ENCODE data around the gene ATP9A.
A peak's percentile ranks its signal among the peaks of the same experiment; 100 is the strongest.

ATP9A gene

DNA sequence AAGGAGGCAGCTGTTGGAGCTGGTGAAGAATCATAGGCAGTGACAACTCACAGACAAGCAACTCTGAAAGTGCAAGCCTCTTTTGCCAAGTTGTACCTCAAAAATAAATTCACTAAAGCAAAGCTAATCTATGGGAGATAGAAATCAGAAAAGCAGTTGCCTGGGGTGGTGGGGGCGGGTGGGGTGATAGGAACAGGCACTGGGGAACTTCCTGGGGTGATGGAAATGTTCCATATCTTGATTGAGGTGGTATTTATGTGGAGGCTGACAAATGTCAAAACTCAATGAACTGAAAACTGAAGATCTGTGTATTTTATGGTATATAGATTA, 52.4 kb downstream of the ATP9A start:
- peak overlapping the region in 1 of 2 donors; percentile 62 for H3K27ac Mint-ChIP-seq
- peaks cover 16 to 39% of the 10 kb centered on the region in 2 donors for H3K27me3 Mint-ChIP-seq
- H3K9me3 Mint-ChIP-seq = no peaks in the 10 kb centered on the region
- no peak for DNase-seq
- H3K4me1 Mint-ChIP-seq (ENCODE audit: low read depth in 2 of 2) = peaks cover 0 to 3% of the 10 kb centered on the region in 2 donors
- H3K36me3 Mint-ChIP-seq (ENCODE audit: insufficient read depth) = no peaks in the 10 kb centered on the region
- H3K4me3 Mint-ChIP-seq = no peak overlapping the region
- ATAC-seq (replicated peaks) = no peak

DNA sequence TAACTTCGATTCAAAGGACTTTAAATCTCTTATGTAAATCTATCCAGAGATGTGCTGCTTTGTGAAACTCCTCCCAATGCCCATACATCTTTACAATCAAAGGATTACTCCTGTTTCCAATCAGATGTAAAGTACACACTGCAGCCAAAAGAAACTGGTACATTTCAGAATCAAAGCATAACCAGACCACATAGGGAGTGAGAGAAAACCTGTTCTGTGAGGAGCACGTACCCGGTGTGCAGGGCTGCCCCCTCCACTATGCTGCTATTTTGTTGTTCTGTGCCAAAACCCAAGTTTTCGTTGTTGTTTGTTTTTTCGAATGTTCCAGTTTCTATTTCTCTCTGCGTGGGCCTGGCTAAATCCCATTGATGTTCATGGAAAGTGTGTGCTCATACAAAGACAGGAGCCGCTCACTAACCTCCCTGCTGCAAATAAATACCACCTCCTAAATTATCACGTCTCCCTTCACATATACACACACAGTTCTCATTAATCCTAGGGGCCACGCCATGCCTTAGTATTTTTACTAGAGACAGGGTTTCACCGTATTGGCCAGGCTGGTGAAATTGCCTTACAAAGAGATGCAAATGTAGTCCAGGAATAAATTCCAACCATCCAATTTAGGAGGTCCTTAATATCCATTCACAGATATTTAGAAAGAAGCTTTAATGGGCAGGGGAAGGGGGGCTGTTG, 52.9 kb downstream of the ATP9A start:
- H3K27ac Mint-ChIP-seq = peak overlapping the region in 1 of 2 donors; percentile 62
- H3K4me1 Mint-ChIP-seq (ENCODE audit: low read depth in 2 of 2) = peaks cover 0 to 3% of the 10 kb centered on the region in 2 donors
- peaks cover 16 to 42% of the 10 kb centered on the region in 2 donors for H3K27me3 Mint-ChIP-seq
- no peaks in the 10 kb centered on the region for H3K9me3 Mint-ChIP-seq
- no peaks in the 10 kb centered on the region for H3K36me3 Mint-ChIP-seq (ENCODE audit: insufficient read depth)
- ATAC-seq (replicated peaks) (no peak), DNase-seq (no peak)
- H3K4me3 Mint-ChIP-seq = no peak overlapping the region

DNA sequence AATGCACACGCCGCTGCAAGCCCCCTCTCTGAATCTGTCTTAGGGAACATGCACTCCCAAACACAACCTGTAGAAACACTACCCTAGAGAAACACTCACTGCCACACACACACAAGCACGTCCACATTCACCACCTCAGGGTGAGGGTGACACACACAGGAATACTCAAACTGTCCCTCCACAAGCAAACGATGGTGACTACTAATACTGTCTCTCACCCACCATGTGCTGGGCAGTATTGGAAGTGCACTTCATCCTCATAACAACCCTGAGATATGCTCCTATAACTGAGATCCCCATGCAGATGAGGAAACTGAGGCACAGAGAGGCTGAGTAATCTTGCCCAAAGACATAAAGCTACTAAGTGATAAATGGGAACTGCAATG, 55.0 kb downstream of the ATP9A start:
- no peaks in the 10 kb centered on the region for H3K9me3 Mint-ChIP-seq
- peaks cover 0 to 3% of the 10 kb centered on the region in 2 donors for H3K4me1 Mint-ChIP-seq (ENCODE audit: low read depth in 2 of 2)
- H3K36me3 Mint-ChIP-seq (ENCODE audit: insufficient read depth) = no peaks in the 10 kb centered on the region
- DNase-seq = no peak
- no peak for ATAC-seq (replicated peaks)
- peaks cover 14 to 46% of the 10 kb centered on the region in 2 donors for H3K27me3 Mint-ChIP-seq
- H3K27ac Mint-ChIP-seq = no peak overlapping the region
- no peak overlapping the region for H3K4me3 Mint-ChIP-seq

DNA sequence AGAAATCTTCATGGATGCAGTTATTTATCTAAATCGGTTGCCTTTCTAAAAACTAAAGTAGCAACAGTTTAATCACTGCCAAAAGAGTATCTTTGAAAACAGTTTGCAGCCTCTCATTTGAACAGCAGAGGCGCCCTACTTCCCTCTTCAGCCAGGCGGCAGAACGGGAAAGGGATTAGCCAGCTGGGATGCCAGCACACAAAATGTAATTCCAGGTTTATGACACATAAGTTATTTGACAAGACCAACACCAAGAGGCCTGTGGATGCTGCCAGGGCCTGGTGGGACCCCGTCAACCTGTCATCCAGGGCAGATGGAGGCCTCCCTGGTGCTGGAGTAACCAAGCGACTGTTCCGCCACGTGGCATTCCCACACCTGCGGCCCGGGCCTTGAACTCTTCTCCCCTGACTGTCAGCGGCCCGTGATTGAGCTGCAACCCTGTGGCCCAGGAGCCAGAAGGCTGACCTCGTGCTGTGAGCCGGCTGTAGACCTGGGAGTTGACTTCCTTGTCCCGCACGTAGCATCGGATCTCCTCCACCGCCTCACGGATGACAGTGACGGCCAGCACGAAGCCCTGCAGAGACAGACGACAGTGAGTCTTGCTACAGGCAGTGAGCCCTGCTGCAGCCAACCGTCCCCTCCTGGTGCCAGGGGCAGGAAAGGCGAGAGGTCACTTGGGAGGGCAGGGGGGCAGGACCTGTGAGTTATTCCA, 55.5 kb downstream of the ATP9A start:
- no peak for ATAC-seq (replicated peaks)
- no peak overlapping the region for H3K4me3 Mint-ChIP-seq
- no peaks in the 10 kb centered on the region for H3K9me3 Mint-ChIP-seq
- H3K27me3 Mint-ChIP-seq = peaks cover 11 to 41% of the 10 kb centered on the region in 2 donors
- H3K27ac Mint-ChIP-seq = no peak overlapping the region
- no peak for DNase-seq
- no peaks in the 10 kb centered on the region for H3K36me3 Mint-ChIP-seq (ENCODE audit: insufficient read depth)
- peaks cover 0 to 3% of the 10 kb centered on the region in 2 donors for H3K4me1 Mint-ChIP-seq (ENCODE audit: low read depth in 2 of 2)

DNA sequence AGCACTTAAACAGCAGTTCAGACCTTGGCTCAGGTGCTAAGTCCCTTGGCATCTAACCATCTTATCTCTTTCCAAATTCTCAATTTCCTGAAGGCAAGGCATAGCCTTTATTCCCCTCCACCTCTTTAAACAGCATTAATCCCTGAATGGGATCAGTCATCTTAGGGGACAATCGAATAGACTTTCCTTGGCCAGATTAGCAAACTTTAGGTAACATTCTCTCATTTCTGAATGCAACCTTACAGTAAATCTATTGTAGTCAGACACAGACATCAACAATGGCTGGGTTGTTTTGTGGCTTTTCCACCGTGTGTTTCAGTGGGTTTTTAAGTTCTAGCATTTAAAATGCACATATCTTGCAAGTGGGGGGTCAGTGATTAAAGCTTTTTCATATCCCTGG, 56.8 kb downstream of the ATP9A start:
- H3K27me3 Mint-ChIP-seq = peaks cover 17 to 44% of the 10 kb centered on the region in 2 donors
- no peaks in the 10 kb centered on the region for H3K9me3 Mint-ChIP-seq
- no peak overlapping the region for H3K27ac Mint-ChIP-seq
- H3K4me1 Mint-ChIP-seq (ENCODE audit: low read depth in 2 of 2) = peaks cover 0 to 3% of the 10 kb centered on the region in 2 donors
- no peak overlapping the region for H3K4me3 Mint-ChIP-seq
- DNase-seq = no peak
- H3K36me3 Mint-ChIP-seq (ENCODE audit: insufficient read depth) = no peaks in the 10 kb centered on the region
- no peak for ATAC-seq (replicated peaks)

DNA sequence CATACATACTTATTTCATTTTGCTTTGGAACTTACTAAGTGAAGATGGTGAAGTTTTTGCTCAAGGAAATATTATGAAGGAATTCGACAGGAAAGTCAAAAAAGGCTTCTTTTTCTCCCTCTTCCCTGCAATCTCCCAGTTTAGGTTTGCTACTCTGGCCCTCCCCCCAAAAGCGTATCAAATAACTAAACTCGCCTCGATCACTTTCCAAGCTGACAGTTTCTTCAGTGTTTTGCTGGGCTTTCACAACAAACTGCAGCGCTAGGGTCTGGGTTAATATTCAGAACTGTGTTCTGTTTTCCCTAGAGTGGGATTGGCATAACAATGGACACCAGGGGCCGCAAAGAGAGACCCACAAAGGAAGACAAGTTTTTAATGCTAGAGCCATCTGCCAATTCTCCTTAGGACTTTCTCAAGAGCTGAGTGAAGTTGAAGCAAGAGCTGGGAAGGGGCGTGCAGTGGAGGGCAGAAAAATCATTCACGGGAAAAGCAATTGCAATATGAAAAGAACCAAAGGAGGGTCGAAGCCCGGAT, 57.8 kb downstream of the ATP9A start:
- Mint-ChIP-seq H3K27me3 (peaks cover 13 to 37% of the 10 kb centered on the region in 2 donors), H3K4me3 (no peak overlapping the region), H3K4me1 (ENCODE audit: low read depth in 2 of 2) (no peaks in the 10 kb centered on the region), H3K9me3 (no peaks in the 10 kb centered on the region), H3K36me3 (ENCODE audit: insufficient read depth) (no peaks in the 10 kb centered on the region), H3K27ac (no peak overlapping the region)
- DNase-seq = no peak
- ATAC-seq (replicated peaks) = no peak

DNA sequence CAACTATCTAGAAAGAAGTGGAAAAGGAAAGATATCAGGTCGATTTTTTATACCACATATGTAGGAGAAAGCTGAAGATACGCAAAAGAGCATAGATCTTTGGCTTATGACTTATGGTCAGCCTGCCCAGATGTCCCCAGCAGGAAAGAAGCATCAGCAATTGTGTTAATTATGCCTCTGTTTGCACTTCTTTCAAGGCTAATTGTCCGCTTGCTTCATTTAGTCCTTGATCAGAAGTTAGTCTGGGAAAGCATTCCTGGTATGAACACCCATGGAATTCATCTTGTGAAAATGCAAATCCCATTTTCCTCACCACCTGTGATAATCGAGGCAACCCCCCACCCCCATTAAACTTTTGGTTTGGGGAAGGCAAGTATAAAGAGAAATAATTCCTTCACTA, 62.8 kb downstream of the ATP9A start:
- DNase-seq = no peak
- Mint-ChIP-seq H3K4me1 (ENCODE audit: low read depth in 2 of 2) (peaks cover under 1 to 7% of the 10 kb centered on the region in 2 donors), H3K9me3 (no peaks in the 10 kb centered on the region), H3K27ac (no peak overlapping the region), H3K4me3 (no peak overlapping the region), H3K36me3 (ENCODE audit: insufficient read depth) (no peaks in the 10 kb centered on the region), H3K27me3 (peaks cover 6 to 23% of the 10 kb centered on the region in 2 donors)
- ATAC-seq (replicated peaks) = no peak

DNA sequence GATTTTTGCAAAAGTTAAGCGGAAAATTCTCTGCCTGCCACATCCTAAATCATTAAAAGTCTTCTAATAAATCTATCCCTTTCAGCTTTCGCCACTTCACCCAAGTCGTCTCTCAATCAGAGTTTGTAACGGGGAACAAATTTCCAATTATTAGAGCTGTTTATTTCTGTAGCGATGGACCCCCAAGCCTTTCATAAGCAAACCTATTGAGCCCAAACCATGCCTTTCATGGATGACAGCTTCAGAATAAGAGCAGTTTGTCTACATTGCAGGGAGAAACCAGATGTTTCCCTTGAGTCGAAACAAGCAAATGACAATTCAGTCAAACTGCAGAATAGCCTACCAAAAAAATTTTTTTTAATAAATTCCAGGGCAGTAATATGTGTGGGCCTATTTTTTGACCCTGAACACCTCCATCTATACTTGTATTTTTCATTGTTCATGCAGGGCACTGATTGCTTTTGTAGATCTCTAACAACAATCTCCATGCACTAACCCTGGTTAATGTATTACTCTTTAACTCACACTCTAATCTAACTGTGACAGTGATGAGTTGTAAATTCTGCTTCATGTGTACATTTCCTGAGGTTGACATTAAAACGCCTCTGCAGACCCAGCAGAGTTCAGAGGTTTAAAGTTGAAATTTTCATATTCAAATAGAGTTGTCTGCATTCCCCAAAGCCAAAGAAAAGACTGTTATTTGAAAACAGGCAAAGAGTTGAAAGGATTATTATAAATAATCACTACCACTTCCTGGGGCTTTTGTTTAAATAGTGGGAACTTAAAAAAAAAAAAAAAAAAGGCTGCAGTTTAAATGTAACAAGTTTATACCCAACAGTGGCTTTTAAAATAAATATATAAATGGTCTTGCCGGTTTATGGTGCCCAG, 64.5 kb downstream of the ATP9A start:
- ATAC-seq (replicated peaks) (no peak), DNase-seq (no peak)
- Mint-ChIP-seq H3K27ac (no peak overlapping the region), H3K36me3 (ENCODE audit: insufficient read depth) (no peaks in the 10 kb centered on the region), H3K4me1 (ENCODE audit: low read depth in 2 of 2) (peaks cover 3 to 7% of the 10 kb centered on the region in 2 donors), H3K27me3 (peaks cover 6 to 23% of the 10 kb centered on the region in 2 donors), H3K4me3 (no peak overlapping the region), H3K9me3 (no peaks in the 10 kb centered on the region)

DNA sequence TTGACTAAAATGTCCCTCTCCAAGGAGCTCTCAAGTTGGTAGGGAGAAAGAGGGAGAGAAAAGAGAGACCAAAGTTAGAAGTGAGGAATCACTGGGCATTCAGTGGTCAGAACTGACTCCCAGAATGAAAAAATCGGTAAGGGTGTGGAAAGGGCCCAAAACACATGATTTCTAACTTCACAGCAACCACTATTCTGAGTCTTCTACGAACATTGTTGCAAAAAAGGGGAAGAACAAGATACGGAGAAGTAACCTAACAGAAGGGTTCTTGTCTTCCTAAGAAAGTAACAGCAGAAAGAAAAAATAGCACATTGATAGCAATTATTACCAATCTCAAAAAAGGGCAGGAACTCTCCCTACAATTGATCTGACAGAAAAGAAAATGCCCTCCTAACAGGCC, 65.6 kb downstream of the ATP9A start:
- H3K36me3 Mint-ChIP-seq (ENCODE audit: insufficient read depth) = no peaks in the 10 kb centered on the region
- no peak overlapping the region for H3K4me3 Mint-ChIP-seq
- ATAC-seq (replicated peaks) (no peak), DNase-seq (no peak)
- no peak overlapping the region for H3K27ac Mint-ChIP-seq
- peaks cover 6 to 29% of the 10 kb centered on the region in 2 donors for H3K27me3 Mint-ChIP-seq
- peaks cover 3 to 7% of the 10 kb centered on the region in 2 donors for H3K4me1 Mint-ChIP-seq (ENCODE audit: low read depth in 2 of 2)
- H3K9me3 Mint-ChIP-seq = no peaks in the 10 kb centered on the region

DNA sequence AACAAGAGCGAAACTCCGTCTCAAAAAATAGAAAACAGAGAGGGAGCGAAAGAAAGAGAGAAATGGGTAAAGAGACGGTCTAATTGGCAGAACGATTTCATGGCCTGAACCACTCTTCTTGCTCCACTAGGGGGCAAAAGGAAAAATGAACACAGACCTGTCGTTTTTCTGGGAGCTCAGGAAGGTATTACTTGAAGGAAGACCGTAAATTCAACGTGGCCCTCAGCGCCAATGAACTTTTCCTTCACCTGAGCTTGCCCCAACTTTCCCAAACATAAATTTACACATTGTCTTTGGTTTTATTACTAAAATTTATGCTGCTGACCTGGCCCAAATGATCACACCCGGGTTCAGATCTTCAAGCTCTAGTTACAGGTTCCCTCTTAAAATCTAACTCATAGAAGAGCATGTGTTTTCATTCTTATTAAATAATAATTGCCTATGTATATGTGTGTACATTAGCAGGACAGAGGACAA, 67.3 kb downstream of the ATP9A start:
- Mint-ChIP-seq H3K27me3 (peaks cover 0 to 31% of the 10 kb centered on the region in 2 donors), H3K9me3 (no peaks in the 10 kb centered on the region), H3K36me3 (ENCODE audit: insufficient read depth) (no peaks in the 10 kb centered on the region), H3K4me3 (no peak overlapping the region), H3K27ac (no peak overlapping the region), H3K4me1 (ENCODE audit: low read depth in 2 of 2) (peaks cover 10 to 11% of the 10 kb centered on the region in 2 donors)
- DNase-seq = no peak
- no peak for ATAC-seq (replicated peaks)

DNA sequence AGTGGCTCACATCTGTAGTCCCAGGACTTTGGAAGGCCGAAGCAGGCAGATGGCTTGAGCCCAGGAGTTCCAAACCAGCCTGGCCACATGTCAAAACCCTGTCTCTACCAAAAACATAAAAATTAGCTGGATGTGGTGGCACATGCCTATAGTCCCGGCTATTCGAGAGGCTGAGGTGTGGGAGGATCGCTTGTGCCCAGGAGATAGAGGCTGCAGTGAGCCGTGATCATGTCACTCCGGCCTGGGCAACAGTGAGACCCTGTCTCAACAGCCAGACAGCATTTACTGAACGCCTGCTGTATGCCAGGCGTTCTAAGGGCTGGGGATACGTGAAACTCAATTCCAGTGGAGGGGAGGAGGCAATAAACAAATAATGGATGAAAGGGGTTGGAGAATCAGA, 69.9 kb downstream of the ATP9A start:
- Mint-ChIP-seq H3K36me3 (ENCODE audit: insufficient read depth) (peaks cover 2% of the 10 kb centered on the region), H3K27me3 (peaks cover 0 to 51% of the 10 kb centered on the region in 2 donors), H3K27ac (no peak overlapping the region), H3K4me1 (ENCODE audit: low read depth in 2 of 2) (peaks cover 11 to 12% of the 10 kb centered on the region in 2 donors), H3K4me3 (no peak overlapping the region), H3K9me3 (no peaks in the 10 kb centered on the region)
- ATAC-seq (replicated peaks) (no peak), DNase-seq (no peak)

DNA sequence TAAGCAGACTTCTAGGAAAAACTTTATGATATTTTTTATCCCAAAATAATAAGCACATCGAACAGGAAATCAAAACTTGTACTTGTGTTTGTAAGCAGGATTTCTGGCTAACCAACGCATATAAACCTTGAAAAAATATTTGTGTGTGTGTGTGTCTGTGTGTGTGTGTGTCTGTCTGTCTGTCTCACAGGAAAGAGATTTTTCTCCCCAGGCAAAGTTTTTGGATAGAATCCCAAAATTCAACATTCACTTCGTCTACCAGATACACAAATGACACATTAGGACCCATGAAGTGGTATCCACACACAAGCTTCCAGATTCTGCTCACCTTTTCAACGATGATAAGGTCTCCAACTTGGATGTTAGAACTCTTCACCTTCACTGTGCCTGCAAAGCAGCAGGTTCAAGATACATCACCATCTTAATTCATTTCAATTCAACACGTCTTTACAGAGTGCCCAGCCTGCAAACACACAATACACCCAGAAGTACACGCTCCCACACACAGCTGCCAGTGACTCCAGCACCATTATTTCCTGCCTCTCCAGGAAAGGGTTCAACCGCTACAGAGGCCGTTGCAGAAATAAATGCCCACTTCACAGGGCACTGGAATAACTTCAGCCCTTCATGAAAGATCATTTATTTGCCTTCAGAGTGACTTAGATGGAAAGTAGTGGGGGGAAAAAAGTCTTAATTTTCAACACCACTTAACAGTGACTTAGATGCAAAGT, 70.9 kb downstream of the ATP9A start:
- DNase-seq (no peak), ATAC-seq (replicated peaks) (no peak)
- peaks cover 0 to 61% of the 10 kb centered on the region in 2 donors for H3K27me3 Mint-ChIP-seq
- H3K36me3 Mint-ChIP-seq (ENCODE audit: insufficient read depth) = peaks cover 2% of the 10 kb centered on the region
- no peaks in the 10 kb centered on the region for H3K9me3 Mint-ChIP-seq
- peaks cover 11 to 12% of the 10 kb centered on the region in 2 donors for H3K4me1 Mint-ChIP-seq (ENCODE audit: low read depth in 2 of 2)
- H3K4me3 Mint-ChIP-seq = no peak overlapping the region
- peak overlapping the region in 1 of 2 donors; percentile 6 for H3K27ac Mint-ChIP-seq
